GM18873 (cell line): Measurements from ENCODE around the gene WIPF3.
A peak's percentile ranks its signal among the peaks of the same experiment; 100 is the strongest.

Experiments used
- ATAC-seq: cut with Tn5 transposase; IDR thresholded peaks from one replicate; pipeline ENCODE4 v1.9.1; 2021; ENCODE audit warnings: mild to moderate bottlenecking, moderate library complexity, moderate number of reproducible peaks; ENCODE audit not compliant: unreplicated experiment, low FRiP score

WIPF3 gene

DNA sequence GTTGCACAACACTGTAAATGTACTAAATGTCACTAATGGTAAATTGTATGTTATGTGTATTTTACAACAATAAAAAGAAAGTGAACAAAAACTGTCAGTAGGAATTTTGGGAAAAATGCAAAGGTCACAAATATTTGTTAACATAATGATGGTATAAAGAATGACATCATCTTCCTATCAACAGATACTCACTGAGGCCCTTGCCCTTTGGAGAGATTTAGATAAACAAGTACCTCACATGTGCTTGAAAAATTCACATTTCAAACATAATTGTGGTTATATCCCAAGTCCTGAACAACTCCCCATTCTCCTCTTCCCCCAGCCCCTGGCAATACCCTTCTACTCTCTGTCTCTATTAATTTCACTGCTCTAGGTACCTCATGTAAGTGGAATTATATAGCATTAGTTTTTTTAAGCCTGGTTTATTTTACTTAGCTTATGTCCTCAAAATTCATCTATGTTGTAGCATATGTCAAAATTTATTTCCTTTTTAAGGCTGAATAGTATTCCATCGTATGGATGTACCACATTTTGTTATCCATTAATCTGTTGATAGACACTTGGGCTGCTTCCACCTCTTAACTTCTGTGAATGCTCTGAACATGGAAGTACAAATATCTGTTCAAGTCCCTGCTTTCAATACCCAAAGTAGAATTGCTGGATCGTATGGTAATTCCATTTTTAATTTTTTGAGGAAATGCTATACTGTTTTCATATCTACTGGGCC, 90.5 kb downstream of the WIPF3 start:
- ATAC-seq, result no peak

DNA sequence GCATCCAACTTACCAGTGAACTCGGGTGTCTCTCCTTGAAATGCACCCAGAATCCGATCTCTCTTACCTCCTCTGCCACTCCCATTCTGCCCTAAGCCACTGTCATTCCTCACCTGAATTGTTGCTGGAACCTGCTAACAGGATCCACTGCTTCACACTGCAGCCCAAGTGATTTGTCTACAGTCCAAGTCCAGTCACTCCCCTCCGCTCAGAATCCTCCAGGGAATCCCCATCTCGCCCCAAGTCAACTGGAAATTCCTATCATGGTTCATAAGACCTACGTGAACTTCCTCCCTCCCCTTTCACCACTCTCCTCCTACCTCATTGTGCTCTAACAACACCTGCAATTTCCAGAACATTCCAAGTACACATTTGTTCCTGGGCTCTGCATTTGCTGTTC, 92.0 kb downstream of the WIPF3 start:
- no peak for ATAC-seq

DNA sequence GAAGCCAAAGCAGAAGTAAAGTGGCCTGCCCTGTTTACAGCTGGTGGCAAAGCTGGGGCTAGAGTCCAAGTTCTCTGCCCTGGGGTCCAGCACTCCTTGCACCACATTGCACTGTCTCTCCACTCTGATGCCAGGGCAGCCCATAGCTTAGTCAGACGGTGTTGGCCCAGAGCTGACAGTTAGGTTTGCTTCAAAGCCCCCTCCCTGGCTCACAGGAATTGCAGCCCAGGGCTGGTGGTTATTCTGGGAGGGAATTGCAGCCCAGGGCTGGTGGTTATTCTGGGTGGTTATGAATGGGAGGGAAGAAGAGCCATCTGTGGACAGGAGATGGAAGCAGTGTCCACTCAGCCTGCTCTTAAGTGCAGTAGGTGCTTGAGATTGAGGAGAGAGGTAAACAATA, 94.4 kb downstream of the WIPF3 start:
- no peak for ATAC-seq

DNA sequence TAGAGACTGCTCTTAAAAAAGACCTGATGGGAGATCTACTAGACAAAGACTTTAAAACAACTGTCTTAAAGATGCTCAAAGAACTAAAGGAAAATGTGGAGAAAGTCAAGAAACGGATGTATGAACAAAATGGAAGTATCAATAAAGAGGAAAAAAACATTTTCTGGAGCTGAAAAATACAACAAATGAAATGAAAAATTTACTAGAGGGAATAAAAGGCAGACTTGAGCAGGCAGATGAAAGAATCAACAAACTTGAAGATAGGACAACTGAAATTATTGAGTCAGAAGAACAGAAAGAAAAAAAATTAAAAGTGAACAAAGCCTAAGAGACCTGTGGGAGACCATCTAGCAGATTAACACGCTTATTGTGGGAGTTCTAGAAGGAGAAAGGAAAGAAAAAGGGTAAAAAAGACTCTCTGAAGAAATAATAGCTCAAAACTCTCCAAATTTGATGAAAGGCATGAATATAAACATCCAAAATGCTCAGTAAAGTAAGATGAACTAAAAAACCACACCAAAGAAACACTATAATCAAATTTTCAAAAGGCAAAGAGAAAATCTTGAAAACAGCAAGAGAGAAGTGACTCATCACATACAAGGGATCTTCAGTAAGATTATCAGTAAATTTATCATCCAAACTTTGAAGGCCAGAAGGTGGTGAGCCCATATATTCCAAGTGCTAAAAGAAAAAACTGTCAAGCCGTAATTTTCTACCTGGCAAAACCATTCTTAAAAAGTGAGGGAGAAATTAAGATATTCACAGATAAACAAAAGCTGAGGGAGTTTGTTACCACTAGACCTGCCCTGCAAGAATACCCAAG, 100.1 kb downstream of the WIPF3 start:
- ATAC-seq, result no peak

DNA sequence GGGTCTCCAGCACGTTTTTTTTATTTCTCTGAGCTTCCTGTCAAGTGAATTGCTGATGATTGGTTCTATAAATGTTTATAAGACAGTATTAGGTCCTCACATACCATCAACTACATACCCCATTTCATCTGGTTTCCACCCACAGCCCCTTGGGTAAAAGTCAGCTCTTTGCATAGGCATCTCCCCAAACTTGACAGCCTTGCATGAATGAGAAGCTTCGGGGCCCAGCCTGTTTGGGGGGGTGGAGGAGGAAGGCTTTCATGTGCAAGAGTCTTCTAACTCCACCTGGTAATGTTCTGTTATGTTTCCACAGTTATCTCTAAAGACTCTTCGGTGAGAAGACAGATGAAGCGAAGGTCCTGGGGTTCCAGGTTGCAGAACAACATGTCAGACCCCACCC, 107.9 kb downstream of the WIPF3 start:
- ATAC-seq, result no peak

DNA sequence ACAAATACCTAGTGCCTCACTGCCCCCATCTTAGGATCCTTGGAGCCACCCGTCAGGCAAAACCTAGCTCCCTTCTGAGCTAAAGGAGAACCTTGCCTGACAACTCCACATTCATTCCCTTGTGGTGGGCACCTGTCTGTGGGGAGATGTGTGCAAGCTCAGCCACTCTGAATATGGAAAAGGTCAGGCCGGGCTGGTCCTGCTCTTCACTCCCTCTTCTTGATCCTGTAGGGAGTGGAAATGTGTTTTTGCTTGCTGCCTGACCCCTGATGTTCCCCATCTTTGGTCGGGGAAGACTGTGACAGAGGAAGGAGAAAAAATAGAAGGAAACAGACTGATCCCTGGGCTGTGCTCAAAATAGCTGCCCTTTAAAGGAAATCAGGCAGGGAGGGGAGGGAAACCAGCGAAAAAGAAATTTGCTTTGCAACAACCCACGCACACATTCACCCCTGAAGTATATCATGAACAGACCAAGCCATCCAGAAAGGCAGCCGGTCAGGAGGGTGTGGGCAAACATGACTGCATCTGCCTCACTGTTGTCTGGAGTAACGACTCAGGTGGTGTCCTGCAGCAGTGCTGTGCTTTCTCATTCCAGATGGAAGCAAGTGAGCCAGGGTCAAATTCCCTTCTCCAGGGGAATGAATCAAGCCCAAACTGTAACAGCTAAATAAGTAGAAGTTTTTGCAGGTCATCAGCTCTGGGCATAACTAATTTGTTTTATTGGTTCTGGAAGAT, 109.3 kb downstream of the WIPF3 start:
- no peak for ATAC-seq

DNA sequence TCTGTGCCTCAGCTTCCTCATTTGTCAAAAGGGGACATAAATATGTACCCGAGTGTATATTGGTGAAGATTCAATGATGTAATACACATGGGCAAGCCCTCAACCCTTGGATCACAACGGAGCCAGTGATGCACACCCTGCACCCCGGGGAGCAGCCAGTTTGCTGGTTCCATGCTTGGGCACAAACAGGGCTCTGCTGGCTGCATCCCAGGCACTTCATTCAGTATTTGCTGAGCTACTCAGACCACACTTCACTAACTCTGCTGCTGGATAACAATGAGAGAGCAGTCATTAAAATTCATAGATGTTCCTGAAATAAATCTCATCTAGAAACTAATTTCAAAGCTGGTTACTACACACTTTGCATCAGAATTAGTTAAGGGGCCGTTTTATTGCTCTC, 111.3 kb downstream of the WIPF3 start:
- ATAC-seq, result no peak

DNA sequence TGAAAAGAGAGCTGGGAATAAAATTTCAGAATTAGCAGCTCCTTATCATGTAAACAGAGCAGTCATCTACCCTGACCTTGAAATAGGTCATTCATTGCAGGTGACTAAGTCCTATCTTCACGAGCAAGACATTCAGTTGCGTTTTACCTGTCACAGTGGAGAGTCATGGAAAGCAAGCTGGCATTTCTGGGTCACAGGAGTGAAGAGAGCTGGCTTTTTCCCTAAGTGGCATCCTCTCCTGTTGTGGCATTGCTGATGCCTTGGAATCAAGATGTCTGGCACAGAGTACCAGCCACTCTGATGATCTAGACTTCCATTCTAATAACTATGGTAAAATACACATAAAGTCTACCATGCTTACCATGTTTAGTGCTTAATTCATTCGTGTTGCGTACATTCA, 112.5 kb downstream of the WIPF3 start:
- ATAC-seq, result no peak

DNA sequence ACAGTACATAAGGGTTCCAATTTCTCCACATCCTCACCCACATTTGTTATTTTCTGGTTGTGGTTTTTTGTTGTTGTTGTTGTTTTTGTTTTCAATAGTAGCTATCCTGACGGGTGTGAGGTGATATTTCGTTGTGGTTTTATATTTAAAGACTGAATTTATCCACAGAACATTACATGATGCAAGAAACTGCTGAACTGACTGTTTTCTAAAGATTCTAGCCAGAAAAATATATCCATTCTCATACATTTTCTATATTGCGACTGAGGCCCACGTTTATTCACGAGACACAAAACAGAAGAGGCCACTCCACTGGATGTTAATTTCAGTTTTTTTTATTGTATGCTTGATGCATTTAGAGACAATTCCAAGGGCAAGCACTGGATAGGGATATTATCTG, 113.5 kb downstream of the WIPF3 start:
- ATAC-seq, result no peak

DNA sequence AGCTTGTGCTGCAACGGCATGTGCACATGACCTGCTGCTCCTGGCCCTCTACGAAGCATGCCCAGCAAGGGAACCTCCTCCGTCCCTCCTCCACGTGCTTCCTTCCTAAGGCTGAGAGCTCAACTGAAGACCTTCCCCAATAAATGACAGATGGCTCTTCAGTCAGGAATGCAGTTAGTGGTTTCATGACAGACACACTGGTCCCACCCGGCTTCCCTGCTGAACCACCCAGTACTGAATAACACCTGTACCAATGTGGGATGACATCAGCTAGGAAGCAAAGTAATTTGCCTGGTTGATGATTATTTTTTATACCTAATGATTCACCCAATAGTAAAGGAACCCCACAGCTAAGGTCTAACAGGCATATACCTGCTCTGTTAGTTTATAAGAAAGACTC, 114.2 kb downstream of the WIPF3 start:
- no peak for ATAC-seq

DNA sequence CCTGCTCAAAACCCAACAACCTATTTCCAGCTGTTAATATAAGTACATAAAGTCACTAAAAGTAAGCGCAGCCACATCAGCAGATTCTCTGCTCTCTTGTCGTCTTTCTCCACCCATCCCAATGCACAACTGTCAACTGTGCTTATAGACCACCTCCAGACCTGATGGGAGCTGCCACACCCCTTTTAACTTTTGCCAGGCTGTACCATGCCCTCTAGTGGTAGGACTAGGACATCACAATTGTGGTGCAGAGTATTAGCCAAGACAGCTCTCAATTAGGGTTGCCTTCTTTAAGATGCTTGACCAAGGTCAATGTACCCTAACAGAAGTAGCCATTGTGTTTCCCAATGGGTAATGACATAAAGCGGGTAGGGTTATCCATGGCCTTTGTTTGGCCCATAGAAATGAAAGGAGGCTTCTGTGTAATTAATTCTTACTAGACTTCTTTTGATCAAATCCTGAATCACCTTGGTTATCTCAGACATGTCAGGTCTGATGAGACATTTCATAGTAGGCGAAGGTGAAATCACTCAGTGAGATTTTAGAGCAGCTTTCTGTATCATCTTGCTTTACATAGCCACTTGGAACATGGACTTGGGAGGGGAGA, 115.2 kb downstream of the WIPF3 start:
- ATAC-seq, result peak; percentile 66

DNA sequence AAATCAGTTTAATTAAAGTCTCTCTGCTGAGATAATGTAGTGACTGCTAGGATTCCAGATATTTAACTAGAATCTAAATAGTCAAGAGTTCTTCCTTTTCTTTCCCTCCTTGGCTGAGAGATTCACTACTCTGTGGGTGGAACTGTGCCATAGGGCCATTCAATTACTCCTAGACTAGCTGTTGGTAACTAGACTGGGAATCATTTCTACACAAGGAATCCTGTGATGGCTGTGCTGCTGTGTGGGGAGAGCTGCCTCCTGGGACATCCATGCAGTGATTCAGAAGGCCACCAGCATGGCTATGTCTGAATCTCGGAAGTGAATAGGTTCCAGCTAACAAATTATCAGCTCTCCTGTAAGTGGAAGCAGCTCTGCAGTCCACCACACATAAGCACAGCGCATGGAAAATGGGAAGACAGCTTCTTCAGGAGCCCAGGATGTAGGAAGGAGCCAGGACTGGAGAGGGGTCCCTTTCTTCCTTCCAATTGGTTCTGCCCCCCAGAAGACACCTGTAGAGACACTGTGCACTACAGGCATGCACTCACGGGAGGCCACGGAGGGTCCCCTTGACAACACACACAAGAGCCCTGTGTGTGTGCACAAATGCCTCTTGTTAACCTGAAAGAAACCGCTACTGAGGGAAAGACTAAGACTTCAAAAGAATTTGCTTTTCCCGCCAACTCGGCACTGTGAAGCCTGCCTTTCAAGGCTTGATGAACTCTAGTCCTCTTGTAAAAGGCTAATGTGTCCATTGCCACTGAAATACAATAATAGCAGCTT, 116.8 kb downstream of the WIPF3 start:
- no peak for ATAC-seq

DNA sequence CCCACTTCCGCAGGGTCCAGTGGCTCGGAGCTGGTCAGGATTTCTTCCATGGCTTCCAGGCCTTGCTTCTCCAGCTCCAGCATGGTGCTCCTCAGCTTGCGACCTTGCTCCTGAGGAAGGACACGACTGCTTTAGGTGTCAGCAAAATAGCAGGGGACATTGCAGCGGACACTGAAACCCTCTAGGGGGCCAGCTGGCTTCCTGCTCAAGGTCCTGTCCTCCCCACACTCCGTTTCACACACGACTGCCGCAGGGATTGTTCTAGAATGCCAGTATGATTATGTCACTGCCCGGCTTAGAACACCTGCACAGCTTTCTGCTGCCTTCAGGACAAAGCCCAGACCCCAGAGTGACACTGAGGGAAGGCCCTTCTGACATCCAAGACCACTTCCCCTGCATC, 117.7 kb downstream of the WIPF3 start:
- ATAC-seq, result no peak

DNA sequence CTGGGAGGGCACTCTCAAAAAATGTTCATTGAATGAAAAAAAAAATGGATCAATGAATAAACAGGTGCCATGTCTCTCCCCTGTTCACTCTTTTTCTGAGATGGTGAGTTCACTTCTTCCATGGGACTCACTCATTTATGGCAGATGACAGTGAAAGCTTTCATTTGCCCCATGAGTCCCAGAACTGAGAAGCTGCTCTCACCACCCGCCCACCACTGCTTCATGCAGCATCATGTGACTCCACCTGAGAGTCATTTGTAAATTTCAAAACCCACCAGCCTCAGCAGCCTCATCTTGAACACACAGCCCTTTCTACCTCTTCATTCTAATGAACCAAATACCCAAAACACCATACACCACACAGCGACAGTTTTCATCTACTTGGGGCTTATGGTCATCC, 118.4 kb downstream of the WIPF3 start:
- ATAC-seq, result no peak

DNA sequence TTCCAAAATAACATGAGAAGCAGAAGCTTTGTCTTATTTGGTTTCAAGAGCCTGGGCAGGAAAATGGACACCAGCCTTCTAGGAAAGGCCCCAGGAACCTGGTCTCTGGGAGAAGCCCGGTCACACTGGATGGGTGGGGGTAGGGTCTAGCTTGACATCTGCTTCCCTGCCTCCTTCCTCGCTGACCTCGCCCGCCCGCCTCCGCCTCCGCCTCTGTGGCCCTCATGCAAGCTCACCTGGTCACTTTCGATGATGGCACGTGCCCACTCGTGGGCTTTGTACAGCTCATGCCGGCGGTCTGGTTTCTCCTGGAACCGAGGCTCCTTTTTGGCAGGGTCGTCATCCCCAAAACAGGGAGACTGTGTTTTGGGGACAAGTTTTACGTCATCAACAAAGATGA, 119.9 kb downstream of the WIPF3 start:
- no peak for ATAC-seq

DNA sequence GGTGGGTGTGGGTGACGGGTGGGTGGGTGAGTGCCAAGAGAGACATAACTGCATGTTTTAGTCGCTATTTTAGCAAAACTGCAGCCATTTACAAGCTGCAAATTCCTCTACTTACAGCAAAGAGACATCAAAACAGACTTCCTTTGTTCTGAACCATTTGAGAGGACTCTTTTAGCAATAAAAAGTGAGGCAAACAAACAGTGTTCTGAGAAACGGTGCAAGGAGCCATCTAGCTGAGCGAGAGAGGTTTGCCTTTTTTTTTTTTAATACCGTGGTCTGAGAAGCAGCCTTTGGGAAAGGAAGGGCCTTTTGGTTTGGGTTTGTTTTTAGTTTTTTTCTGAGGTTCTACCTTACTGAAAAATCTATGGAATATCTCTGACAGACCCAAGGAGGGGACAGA, 120.4 kb downstream of the WIPF3 start:
- ATAC-seq, result no peak

DNA sequence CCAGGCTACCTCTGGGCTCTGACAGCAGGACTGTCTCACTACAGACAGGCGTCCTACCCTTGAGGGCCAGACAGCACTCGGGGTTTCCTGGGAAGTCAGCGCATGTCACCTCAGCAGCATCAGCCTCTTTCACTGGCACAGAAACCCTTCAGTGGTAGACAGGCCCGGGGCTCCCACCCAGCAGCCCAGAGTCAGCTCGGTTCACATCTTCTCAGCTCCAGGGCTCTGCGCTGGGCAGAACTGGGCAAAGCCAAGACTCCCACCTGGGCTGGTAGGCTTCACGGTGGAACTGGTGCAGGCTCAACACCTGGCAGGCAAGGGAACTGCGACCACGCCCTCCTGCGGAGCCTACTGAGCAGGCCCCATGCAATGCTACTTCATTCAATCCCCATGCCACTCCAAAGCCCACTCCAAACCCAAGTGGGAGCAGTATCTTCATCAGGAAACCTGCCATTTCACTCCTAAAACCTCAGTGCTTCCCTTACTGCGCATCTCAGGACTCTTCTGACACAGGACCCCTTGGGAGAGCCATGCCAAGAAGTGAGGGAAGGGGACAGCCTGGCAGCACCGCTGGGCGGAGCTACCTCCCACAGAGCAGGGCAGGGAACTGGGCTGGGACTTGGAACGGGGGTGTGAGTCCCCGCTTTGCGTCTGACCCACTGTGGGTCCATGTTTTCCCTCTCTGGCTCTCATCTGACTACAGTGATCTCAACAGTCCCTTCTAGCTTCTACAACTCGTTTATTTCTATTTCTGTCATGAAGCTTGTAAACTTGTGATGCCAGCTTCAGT, 122.9 kb downstream of the WIPF3 start:
- ATAC-seq, result no peak

DNA sequence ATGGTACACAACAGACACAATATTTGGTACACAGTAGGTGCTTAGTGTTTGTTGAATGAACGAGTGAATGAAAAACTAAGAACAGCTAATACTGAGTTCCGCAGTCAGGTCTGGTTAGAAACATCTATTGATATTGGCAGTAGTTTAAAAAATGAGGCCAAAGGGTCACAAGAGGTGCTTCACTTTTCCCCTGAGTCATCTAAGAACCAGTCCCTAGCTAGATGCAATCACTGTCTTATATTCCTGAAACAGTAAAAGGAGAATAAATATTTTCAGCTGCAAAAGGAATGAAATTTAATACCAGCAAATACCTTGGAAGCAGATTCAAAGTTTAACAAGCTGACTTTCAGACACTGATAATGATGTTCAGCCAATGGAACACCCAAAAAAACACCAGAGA, 128.8 kb downstream of the WIPF3 start:
- ATAC-seq, result no peak

DNA sequence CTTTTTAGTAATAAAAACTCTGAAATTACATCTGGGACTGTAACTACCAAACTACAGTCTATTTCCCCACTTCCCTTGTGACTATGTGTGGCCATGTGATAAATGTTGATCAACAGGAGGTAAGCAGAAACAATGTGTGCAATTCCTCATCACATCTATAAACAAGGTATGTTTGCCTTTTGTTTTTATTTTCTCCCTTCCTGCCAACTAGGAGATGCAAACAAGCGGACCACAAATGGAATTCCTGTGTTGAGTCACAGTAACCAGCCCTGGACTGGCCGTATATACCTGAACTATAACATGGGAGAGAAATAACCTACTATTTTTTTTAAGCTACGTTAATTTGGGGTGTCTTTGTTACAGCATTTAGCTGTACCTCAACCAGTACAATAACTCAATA, 130.8 kb downstream of the WIPF3 start:
- no peak for ATAC-seq
